IPS-20b (cell line): Measurements from ENCODE around the gene KIF12.

Source experiments
- H3K27ac ChIP-seq: one replicate; pipeline ENCODE4 v1.5.1; 2013; ENCODE audit warnings: low read length
- H3K27me3 ChIP-seq: 2 replicates; pipeline ENCODE4 v1.6.1; 2013; ENCODE audit warnings: mild to moderate bottlenecking, low read length, inconsistent platforms; ENCODE audit not compliant: insufficient read depth
- H3K36me3 ChIP-seq: 2 replicates; pipeline ENCODE4 v1.6.1; 2013; ENCODE audit warnings: low read depth, mild to moderate bottlenecking, inconsistent platforms, low read length, moderate library complexity; ENCODE audit not compliant: insufficient read depth
- H3K4me1 ChIP-seq: 2 replicates; pipeline ENCODE4 v1.6.1; 2013; ENCODE audit warnings: mild to moderate bottlenecking, control low read depth, inconsistent platforms, low read length, moderate library complexity; ENCODE audit not compliant: insufficient read depth
- H3K4me3 ChIP-seq: 2 replicates; pipeline ENCODE4 v1.5.1; 2013; ENCODE audit warnings: mild to moderate bottlenecking, low read length, inconsistent platforms
- H3K9ac ChIP-seq: 2 replicates; pipeline ENCODE4 v1.6.1; 2013; ENCODE audit warnings: low read depth, mild to moderate bottlenecking, inconsistent platforms, low read length, moderate library complexity
- H3K9me3 ChIP-seq: 2 replicates; pipeline ENCODE4 v1.6.1; 2013; ENCODE audit warnings: mild to moderate bottlenecking, low read depth, low read length, inconsistent platforms; ENCODE audit not compliant: insufficient read depth

The KIF12 gene

GRCh38 chr9:114098936-114099668 is at the start of gene KIF12:
Gene KIF12, minus strand, starts transcription at chr9:114099292. Its CDS starts 16 bp downstream, at chr9:114099276.
- H3K9ac ChIP-seq: peak within 1 kb of the TSS; percentile 56; the same call in 1 of the 2 replicates
- no peak within 1 kb of the TSS for H3K27ac ChIP-seq
- H3K36me3 ChIP-seq: no peaks in the 10 kb centered on the region
- peak within 1 kb of the TSS; percentile 76 for H3K4me3 ChIP-seq
- peaks cover 54% of the 10 kb centered on the region for H3K27me3 ChIP-seq
- H3K4me1 ChIP-seq: peaks cover 5% of the 10 kb centered on the region; the same call in 1 of the 2 replicates
- 0 out of 2 replicates have a peak, but pooled peaks cover 3% of the 10 kb centered on the region for H3K9me3 ChIP-seq

- Histone ChIP-seq H3K4me1 (no peaks in the 10 kb centered on the region), H3K27ac (no peak overlapping the region), H3K27me3 (peaks cover 16% of the 10 kb centered on the region), H3K4me3 (no peak overlapping the region), H3K36me3 (no peaks in the 10 kb centered on the region), H3K9ac (no peak overlapping the region), H3K9me3 (no peaks in the 10 kb centered on the region)
These were observed 47.6 kb upstream of the KIF12 start for GRCh38 chr9:114146735-114147134.

DNA sequence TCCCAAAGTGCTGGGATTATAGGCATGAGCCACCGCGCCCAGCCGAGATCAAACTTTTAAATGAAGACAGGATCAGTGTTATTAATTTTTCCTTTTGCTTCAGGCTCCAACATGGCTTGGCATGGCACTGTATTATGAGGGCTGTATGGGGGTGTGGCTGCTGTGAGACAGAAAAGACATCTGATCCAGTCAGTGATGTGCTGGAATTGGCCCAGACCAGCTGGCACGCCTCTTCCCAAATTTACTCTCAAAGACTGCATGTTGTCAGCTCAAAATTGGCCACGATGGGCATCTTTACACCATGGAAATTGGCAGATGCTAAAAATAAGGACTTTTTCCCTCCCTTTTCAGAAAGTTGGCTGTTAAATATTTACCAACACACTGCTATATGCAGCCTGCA is 44.1 kb upstream of the KIF12 start:
- H3K36me3 ChIP-seq: no peaks in the 10 kb centered on the region
- no peak overlapping the region for H3K9ac ChIP-seq
- no peaks in the 10 kb centered on the region for H3K4me1 ChIP-seq
- peaks cover 9% of the 10 kb centered on the region for H3K27me3 ChIP-seq
- H3K4me3 ChIP-seq: no peak overlapping the region
- H3K9me3 ChIP-seq: no peaks in the 10 kb centered on the region
- H3K27ac ChIP-seq: no peak overlapping the region

GRCh38 chr9:114141553-114142402 is 42.7 kb upstream of the KIF12 start:
- H3K36me3 ChIP-seq: no peaks in the 10 kb centered on the region
- no peak overlapping the region for H3K9ac ChIP-seq
- H3K9me3 ChIP-seq: no peaks in the 10 kb centered on the region
- no peak overlapping the region for H3K27ac ChIP-seq
- peaks cover 9% of the 10 kb centered on the region for H3K27me3 ChIP-seq
- H3K4me1 ChIP-seq: no peaks in the 10 kb centered on the region
- no peak overlapping the region for H3K4me3 ChIP-seq

GRCh38 chr9:114140850-114141249 is 41.8 kb upstream of the KIF12 start:
- H3K27ac ChIP-seq: no peak overlapping the region
- H3K36me3 ChIP-seq: no peaks in the 10 kb centered on the region
- H3K4me3 ChIP-seq: no peak overlapping the region
- no peaks in the 10 kb centered on the region for H3K4me1 ChIP-seq
- no peaks in the 10 kb centered on the region for H3K9me3 ChIP-seq
- H3K27me3 ChIP-seq: peaks cover 9% of the 10 kb centered on the region
- no peak overlapping the region for H3K9ac ChIP-seq

DNA sequence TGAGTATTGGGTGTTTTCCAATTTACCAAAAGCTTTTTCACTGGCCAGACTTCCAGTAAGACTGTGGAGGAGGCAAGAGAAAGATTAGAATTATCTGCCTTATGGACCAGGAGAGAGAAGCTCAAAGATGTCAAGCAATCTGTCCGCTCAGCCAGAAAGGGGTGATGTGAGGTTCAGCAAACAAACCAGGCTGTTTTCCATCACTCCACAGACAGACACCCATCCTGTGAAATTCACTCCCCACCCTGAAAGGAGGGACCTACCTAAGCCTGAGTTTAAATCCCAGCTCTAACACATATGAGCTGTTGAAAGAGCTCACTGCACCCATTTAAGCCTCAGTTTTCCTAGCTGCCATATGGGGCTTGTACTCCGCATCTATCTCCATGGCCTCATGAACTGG is 41.3 kb upstream of the KIF12 start:
- no peaks in the 10 kb centered on the region for H3K9me3 ChIP-seq
- no peaks in the 10 kb centered on the region for H3K36me3 ChIP-seq
- peaks cover 9% of the 10 kb centered on the region for H3K27me3 ChIP-seq
- H3K27ac ChIP-seq: no peak overlapping the region
- H3K4me3 ChIP-seq: no peak overlapping the region
- H3K9ac ChIP-seq: no peak overlapping the region
- no peaks in the 10 kb centered on the region for H3K4me1 ChIP-seq

GRCh38 chr9:114139071-114139470 is 40.0 kb upstream of the KIF12 start:
- Histone ChIP-seq H3K9ac (no peak overlapping the region), H3K4me3 (no peak overlapping the region), H3K27ac (no peak overlapping the region), H3K27me3 (no peaks in the 10 kb centered on the region; the same call in 1 of the 2 replicates), H3K9me3 (no peaks in the 10 kb centered on the region), H3K4me1 (no peaks in the 10 kb centered on the region), H3K36me3 (no peaks in the 10 kb centered on the region)

- no peak overlapping the region for H3K27ac ChIP-seq
- H3K36me3 ChIP-seq: no peaks in the 10 kb centered on the region
- no peak overlapping the region for H3K9ac ChIP-seq
- no peaks in the 10 kb centered on the region for H3K9me3 ChIP-seq
- no peak overlapping the region for H3K4me3 ChIP-seq
- no peaks in the 10 kb centered on the region; the same call in 1 of the 2 replicates for H3K27me3 ChIP-seq
- no peaks in the 10 kb centered on the region for H3K4me1 ChIP-seq
These were observed 39.5 kb upstream of the KIF12 start for GRCh38 chr9:114138552-114138971.

GRCh38 chr9:114137831-114138230 is 38.7 kb upstream of the KIF12 start:
- Histone ChIP-seq H3K27ac (no peak overlapping the region), H3K4me1 (no peaks in the 10 kb centered on the region), H3K9ac (no peak overlapping the region), H3K9me3 (no peaks in the 10 kb centered on the region), H3K4me3 (no peak overlapping the region), H3K36me3 (no peaks in the 10 kb centered on the region), H3K27me3 (no peaks in the 10 kb centered on the region)

DNA sequence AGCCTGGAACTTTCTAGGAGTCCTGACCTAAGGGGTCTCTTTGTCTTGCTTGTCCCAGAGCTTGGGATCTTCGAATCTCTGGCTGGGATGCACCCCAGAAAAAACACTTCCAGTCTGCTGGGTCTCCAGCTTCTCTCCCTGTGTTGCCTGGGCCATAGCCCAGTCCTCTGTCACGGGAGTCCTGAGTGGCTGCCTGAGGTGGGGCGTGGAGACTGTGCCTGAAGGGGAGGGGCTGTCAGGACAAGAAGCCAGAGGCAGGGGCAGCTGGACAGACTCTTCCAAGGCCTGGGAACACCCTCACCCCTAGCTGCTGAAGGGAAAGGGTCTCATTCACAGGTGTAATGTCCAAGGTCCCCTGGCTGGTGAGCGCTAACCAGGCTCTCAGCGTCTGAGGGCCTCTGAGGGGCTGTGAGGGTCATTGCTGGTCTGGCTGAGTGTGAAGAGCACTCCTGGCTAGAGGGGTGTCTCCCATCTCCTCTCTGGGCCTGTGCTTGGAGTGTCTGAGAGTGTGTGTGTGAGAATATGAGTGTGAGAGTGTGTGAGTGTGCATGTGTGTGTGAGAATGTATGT is 35.8 kb upstream of the KIF12 start:
- Histone ChIP-seq H3K4me3 (no peak overlapping the region), H3K36me3 (no peaks in the 10 kb centered on the region), H3K27ac (no peak overlapping the region), H3K4me1 (peaks cover 8% of the 10 kb centered on the region), H3K9me3 (no peaks in the 10 kb centered on the region), H3K27me3 (no peaks in the 10 kb centered on the region), H3K9ac (no peak overlapping the region)

DNA sequence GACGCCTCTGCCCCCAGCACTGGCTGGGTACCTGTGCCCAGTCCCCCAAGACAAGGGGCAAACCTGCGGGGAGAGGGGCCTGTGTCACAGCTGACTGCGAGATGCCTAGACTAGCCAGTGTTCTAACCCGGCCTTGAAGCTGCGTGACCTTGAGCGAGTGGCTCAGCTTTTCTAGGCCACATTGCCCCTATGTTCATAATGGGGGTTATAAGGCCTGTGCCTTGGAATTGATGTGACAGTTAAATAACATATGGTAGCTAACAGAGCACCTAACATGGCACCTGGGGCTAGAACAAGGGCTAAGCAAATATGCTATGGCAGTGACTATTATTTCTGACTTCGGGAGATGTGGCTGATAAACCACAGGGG is 33.4 kb upstream of the KIF12 start:
- Histone ChIP-seq H3K9ac (no peak overlapping the region), H3K9me3 (no peaks in the 10 kb centered on the region; the same call in 1 of the 2 replicates), H3K4me3 (no peak overlapping the region), H3K27me3 (no peaks in the 10 kb centered on the region), H3K36me3 (no peaks in the 10 kb centered on the region), H3K4me1 (peaks cover 8% of the 10 kb centered on the region), H3K27ac (no peak overlapping the region)
